HEK293 (cell line): ENCODE data around the gene ZNF224.
A peak's percentile ranks its signal among the peaks of the same experiment; 100 is the strongest.

Source experiments
- CTCF ChIA-PET: fragments of 350-600 bp; formaldehyde crosslinking; extraction: SDS; loops from one replicate; lab custom pipeline; 2021; ENCODE audit warnings: antibody characterized with exemption; lab: Yijun Ruan, JAX
- POLR2A ChIA-PET: fragments of 300-600 bp; formaldehyde crosslinking; extraction: SDS; loops from one replicate; lab custom pipeline; 2020; ENCODE audit warnings: antibody characterized with exemption, inconsistent platforms; lab: Yijun Ruan, JAX
- H3K27ac ChIP-seq: fragments of 200-500 bp; sonication (Bioruptor generic); 2 replicates; pipeline ENCODE4 v1.5.1; 2014; ENCODE audit warnings: low read depth, low read length, control low read depth, inconsistent platforms; ENCODE audit errors: extremely low read depth
- H3K36me3 ChIP-seq, 2 experiments: fragments of 200-500 bp in 1 of 2; sonication (Bioruptor generic) in 1 of 2; 1 replicate in 1 of 2; 2 replicates in 1 of 2; pipeline ENCODE4 v1.5.1; 2014 to 2017; ENCODE audit warnings: inconsistent platforms in 2 of 2, low read length in 2 of 2; ENCODE audit not compliant: control insufficient read depth in 2 of 2, insufficient read depth in 1 of 2
- H3K4me1 ChIP-seq: fragments of 200-500 bp; sonication (Bioruptor generic); 2 replicates; pipeline ENCODE4 v1.5.1; 2014; ENCODE audit warnings: mild to moderate bottlenecking, low read length, inconsistent platforms; ENCODE audit not compliant: control insufficient read depth, insufficient read depth
- H3K4me3 ChIP-seq: 2 replicates; pipeline ENCODE4 v1.5.1; 2011; ENCODE audit warnings: low read depth, mild to moderate bottlenecking, control low read depth, low read length, moderate library complexity
- H3K9me3 ChIP-seq: fragments of 200-500 bp; sonication (Bioruptor generic); 2 replicates; pipeline ENCODE4 v1.5.1; 2014; ENCODE audit warnings: low read depth, low read length, inconsistent platforms; ENCODE audit not compliant: control insufficient read depth, insufficient read depth
- IKZF3 ChIP-seq: fragments of 450-650 bp; IDR thresholded peaks from 2 replicates; pipeline ENCODE4 v1.5.0; 2018; ENCODE audit warnings: missing biosample characterization, mild to moderate bottlenecking, missing genetic modification characterization, moderate library complexity
- PRDM1 ChIP-seq: fragments of 450-650 bp; formaldehyde crosslinking; IDR thresholded peaks from 2 replicates; pipeline ENCODE4; 2016; ENCODE audit warnings: missing biosample characterization, missing genetic modification characterization
- ZBTB20 ChIP-seq: fragments of 450-650 bp; formaldehyde crosslinking; IDR thresholded peaks from 2 replicates; pipeline ENCODE4 v1.5.1; 2016; ENCODE audit warnings: missing biosample characterization, missing genetic modification characterization
- ZIC2 ChIP-seq: fragments of 450-650 bp; formaldehyde crosslinking; IDR thresholded peaks from 2 replicates; pipeline ENCODE4 v1.5.1; 2016; ENCODE audit warnings: missing biosample characterization, missing genetic modification characterization
- ZNF10 ChIP-seq: fragments of 450-650 bp; formaldehyde crosslinking; IDR thresholded peaks from 2 replicates; pipeline ENCODE4 v1.5.1; 2017; ENCODE audit warnings: missing biosample characterization, missing genetic modification characterization
- ZNF214 ChIP-seq: fragments of 450-650 bp; formaldehyde crosslinking; IDR thresholded peaks from 2 replicates; pipeline ENCODE4 v1.5.1; 2017; ENCODE audit warnings: missing biosample characterization, mild to moderate bottlenecking, missing genetic modification characterization, borderline replicate concordance
- ZNF221 ChIP-seq: fragments of 450-650 bp; formaldehyde crosslinking; IDR thresholded peaks from 2 replicates; pipeline ENCODE4 v1.5.1; 2017; ENCODE audit warnings: missing biosample characterization, missing genetic modification characterization, borderline replicate concordance
- ZNF292 ChIP-seq: fragments of 450-650 bp; formaldehyde crosslinking; IDR thresholded peaks from 2 replicates; pipeline ENCODE4 v1.5.1; 2016; ENCODE audit warnings: low read depth, missing biosample characterization, missing genetic modification characterization, borderline replicate concordance
- ZNF529 ChIP-seq: fragments of 450-650 bp; formaldehyde crosslinking; IDR thresholded peaks from 2 replicates; pipeline ENCODE4 v1.5.1; 2017; ENCODE audit warnings: missing genetic modification characterization, missing biosample characterization; ENCODE audit not compliant: insufficient replicate concordance
- ZNF660 ChIP-seq: fragments of 450-650 bp; IDR thresholded peaks from 2 replicates; pipeline ENCODE4 v1.5.1; 2018; ENCODE audit warnings: missing biosample characterization, mild to moderate bottlenecking, missing genetic modification characterization
- ZSCAN30 ChIP-seq: fragments of 450-650 bp; IDR thresholded peaks from 2 replicates; pipeline ENCODE4 v1.5.1; 2018; ENCODE audit warnings: missing biosample characterization, mild to moderate bottlenecking, missing genetic modification characterization, moderate library complexity
- TF ChIP-seq, protein P1 (sequence below): fragments of 450-650 bp; formaldehyde crosslinking; IDR thresholded peaks from 2 replicates; pipeline ENCODE4 v1.5.1; 2016; ENCODE audit warnings: missing biosample characterization, missing genetic modification characterization
- TF ChIP-seq, protein P2 (sequence below): fragments of 450-650 bp; formaldehyde crosslinking; IDR thresholded peaks from 2 replicates; pipeline ENCODE4; 2016; ENCODE audit warnings: missing biosample characterization, missing genetic modification characterization
- TF ChIP-seq, protein P3 (sequence below): fragments of 450-650 bp; formaldehyde crosslinking; IDR thresholded peaks from 2 replicates; pipeline ENCODE4 v1.5.1; 2016; ENCODE audit warnings: missing biosample characterization, missing genetic modification characterization
- TF ChIP-seq, protein P4 (sequence below): fragments of 450-650 bp; formaldehyde crosslinking; IDR thresholded peaks from 2 replicates; pipeline ENCODE4 v1.5.1; 2017; ENCODE audit warnings: missing biosample characterization, missing genetic modification characterization
- TF ChIP-seq, protein P5 (sequence below): fragments of 450-650 bp; formaldehyde crosslinking; IDR thresholded peaks from 2 replicates; pipeline ENCODE4 v1.5.1; 2016; ENCODE audit warnings: missing biosample characterization, missing genetic modification characterization
- TF ChIP-seq, protein P6 (sequence below): fragments of 450-650 bp; formaldehyde crosslinking; conservative IDR thresholded peaks from 2 replicates; pipeline ENCODE4 v1.5.1; 2016; ENCODE audit warnings: low read depth, missing biosample characterization, missing genetic modification characterization

ZNF224 gene

DNA sequence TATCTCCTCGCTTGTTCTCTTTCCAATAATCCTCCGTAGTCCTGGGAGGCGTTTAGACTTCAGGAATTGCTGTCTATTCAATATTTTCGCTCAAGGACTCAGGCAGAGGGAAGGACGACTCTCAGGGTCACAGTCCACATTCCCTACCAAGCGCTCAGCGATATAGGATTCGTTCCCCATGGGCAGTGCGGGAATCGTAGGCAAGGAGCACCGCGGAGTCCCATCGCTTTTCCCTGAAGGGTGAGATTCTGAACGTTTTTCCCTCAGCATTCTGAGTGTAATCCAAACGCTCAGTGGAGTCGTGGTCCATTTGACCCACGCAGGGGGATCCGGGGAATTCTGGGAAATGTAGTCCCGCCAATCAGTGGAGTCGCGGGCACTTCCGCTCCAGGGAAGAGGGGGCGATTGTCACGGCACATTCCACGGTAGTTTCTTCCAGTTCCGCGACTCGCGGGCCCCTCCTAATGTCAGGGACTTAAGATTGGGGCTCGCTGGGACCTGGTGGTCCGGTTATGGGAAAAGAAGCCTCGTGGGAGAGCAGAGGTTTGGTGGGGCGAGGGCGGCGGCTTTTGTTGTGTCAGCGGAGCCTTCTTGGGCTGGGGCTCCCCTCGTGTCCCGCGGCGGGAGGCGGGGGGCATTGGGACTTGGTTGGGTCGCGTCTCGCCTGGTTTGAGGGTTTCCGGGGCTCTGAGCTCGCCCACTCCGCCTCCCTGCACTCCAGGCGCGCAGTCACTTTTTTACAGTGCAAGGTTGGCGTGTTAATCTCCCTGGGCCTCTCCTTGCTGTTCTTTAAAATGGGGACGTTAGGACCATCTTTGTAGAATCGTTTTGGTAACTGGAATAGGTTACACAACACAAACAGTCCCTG lies 47.3 kb downstream of the ZNF224 start, which contains the start of gene ZNF234 (continued):
- TF ChIP-seq, protein P1, sequence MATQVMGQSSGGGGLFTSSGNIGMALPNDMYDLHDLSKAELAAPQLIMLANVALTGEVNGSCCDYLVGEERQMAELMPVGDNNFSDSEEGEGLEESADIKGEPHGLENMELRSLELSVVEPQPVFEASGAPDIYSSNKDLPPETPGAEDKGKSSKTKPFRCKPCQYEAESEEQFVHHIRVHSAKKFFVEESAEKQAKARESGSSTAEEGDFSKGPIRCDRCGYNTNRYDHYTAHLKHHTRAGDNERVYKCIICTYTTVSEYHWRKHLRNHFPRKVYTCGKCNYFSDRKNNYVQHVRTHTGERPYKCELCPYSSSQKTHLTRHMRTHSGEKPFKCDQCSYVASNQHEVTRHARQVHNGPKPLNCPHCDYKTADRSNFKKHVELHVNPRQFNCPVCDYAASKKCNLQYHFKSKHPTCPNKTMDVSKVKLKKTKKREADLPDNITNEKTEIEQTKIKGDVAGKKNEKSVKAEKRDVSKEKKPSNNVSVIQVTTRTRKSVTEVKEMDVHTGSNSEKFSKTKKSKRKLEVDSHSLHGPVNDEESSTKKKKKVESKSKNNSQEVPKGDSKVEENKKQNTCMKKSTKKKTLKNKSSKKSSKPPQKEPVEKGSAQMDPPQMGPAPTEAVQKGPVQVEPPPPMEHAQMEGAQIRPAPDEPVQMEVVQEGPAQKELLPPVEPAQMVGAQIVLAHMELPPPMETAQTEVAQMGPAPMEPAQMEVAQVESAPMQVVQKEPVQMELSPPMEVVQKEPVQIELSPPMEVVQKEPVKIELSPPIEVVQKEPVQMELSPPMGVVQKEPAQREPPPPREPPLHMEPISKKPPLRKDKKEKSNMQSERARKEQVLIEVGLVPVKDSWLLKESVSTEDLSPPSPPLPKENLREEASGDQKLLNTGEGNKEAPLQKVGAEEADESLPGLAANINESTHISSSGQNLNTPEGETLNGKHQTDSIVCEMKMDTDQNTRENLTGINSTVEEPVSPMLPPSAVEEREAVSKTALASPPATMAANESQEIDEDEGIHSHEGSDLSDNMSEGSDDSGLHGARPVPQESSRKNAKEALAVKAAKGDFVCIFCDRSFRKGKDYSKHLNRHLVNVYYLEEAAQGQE (tag by site-specific recombination), result no peak; the same call in 1 of the 2 replicates
- TF ChIP-seq ZNF221 (tag by site-specific recombination) (no peak), ZSCAN30 (peak; percentile 92), PRDM1 (tag by site-specific recombination) (no peak), ZNF292 (tag by site-specific recombination) (no peak)
- TF ChIP-seq, protein P2, sequence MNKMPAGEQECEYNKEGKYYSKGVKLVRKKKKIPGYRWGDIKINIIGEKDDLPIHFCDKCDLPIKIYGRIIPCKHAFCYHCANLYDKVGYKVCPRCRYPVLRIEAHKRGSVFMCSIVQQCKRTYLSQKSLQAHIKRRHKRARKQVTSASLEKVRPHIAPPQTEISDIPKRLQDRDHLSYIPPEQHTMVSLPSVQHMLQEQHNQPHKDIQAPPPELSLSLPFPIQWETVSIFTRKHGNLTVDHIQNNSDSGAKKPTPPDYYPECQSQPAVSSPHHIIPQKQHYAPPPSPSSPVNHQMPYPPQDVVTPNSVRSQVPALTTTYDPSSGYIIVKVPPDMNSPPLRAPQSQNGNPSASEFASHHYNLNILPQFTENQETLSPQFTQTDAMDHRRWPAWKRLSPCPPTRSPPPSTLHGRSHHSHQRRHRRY (tag by site-specific recombination), result 0 out of 2 replicates have a peak, but pooled peaks have one; percentile 75
- TF ChIP-seq, protein P3, sequence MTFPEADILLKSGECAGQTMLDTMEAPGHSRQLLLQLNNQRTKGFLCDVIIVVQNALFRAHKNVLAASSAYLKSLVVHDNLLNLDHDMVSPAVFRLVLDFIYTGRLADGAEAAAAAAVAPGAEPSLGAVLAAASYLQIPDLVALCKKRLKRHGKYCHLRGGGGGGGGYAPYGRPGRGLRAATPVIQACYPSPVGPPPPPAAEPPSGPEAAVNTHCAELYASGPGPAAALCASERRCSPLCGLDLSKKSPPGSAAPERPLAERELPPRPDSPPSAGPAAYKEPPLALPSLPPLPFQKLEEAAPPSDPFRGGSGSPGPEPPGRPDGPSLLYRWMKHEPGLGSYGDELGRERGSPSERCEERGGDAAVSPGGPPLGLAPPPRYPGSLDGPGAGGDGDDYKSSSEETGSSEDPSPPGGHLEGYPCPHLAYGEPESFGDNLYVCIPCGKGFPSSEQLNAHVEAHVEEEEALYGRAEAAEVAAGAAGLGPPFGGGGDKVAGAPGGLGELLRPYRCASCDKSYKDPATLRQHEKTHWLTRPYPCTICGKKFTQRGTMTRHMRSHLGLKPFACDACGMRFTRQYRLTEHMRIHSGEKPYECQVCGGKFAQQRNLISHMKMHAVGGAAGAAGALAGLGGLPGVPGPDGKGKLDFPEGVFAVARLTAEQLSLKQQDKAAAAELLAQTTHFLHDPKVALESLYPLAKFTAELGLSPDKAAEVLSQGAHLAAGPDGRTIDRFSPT (tag by site-specific recombination), result no peak
- TF ChIP-seq, protein P4, sequence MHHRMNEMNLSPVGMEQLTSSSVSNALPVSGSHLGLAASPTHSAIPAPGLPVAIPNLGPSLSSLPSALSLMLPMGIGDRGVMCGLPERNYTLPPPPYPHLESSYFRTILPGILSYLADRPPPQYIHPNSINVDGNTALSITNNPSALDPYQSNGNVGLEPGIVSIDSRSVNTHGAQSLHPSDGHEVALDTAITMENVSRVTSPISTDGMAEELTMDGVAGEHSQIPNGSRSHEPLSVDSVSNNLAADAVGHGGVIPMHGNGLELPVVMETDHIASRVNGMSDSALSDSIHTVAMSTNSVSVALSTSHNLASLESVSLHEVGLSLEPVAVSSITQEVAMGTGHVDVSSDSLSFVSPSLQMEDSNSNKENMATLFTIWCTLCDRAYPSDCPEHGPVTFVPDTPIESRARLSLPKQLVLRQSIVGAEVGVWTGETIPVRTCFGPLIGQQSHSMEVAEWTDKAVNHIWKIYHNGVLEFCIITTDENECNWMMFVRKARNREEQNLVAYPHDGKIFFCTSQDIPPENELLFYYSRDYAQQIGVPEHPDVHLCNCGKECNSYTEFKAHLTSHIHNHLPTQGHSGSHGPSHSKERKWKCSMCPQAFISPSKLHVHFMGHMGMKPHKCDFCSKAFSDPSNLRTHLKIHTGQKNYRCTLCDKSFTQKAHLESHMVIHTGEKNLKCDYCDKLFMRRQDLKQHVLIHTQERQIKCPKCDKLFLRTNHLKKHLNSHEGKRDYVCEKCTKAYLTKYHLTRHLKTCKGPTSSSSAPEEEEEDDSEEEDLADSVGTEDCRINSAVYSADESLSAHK, result peak; percentile 67

DNA sequence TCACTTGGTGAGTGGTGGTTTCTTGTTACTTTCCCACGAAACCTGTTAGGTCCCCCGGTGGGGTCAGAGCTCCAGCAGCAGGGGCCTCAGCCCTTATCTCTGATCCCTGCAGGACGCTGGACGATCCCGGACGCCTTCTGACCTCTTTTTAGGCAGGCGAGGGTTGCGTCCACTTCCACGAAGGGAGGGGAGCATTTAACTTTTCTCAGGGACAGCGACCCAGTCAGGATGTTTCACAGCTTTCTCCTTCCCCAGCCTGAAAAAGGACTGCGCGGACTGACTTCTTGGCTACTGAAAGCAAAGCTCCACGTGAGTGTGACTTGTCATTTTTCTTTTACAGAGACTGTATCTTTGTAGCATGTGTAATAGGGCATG lies 47.9 kb downstream of the ZNF224 start:
- ChIA-PET POLR2A (interaction anchor here (0.9 to 2.2 kb wide), 3 partner anchors 22 to 474 kb away, joined by 3 to 14 read pairs (median 3); partner anchors contain the start of genes ZNF226 and ZNF45), CTCF (interaction anchor here (0.5 to 0.7 kb wide), 2 partner anchors 11 to 474 kb away, joined by 3 read pairs; no protein-coding TSS in a partner anchor)
- Histone ChIP-seq H3K4me1 (peaks cover 19% of the 10 kb centered on the region), H3K4me3 (peak overlapping the region; percentile 56), H3K27ac (peak overlapping the region; percentile 71; the same call in 1 of the 2 replicates), H3K9me3 (no peaks in the 10 kb centered on the region), H3K36me3 (peaks cover 25 to 47% of the 10 kb centered on the region in 2 experiments)
- TF ChIP-seq IKZF3 (tag by site-specific recombination) (peak; percentile 66; the same call in 1 of the 2 replicates), ZBTB20 (no peak), ZNF214 (tag by site-specific recombination) (0 out of 2 replicates have a peak, but pooled peaks have one; percentile 44), PRDM1 (tag by site-specific recombination) (peak; percentile 81), ZIC2 (tag by site-specific recombination) (peak; percentile 66), ZNF529 (tag by site-specific recombination) (no peak), ZNF660 (tag by site-specific recombination) (0 out of 2 replicates have a peak, but pooled peaks have one; percentile 12), ZNF10 (tag by site-specific recombination) (0 out of 2 replicates have a peak, but pooled peaks have one; percentile 7)
- TF ChIP-seq, protein P5, sequence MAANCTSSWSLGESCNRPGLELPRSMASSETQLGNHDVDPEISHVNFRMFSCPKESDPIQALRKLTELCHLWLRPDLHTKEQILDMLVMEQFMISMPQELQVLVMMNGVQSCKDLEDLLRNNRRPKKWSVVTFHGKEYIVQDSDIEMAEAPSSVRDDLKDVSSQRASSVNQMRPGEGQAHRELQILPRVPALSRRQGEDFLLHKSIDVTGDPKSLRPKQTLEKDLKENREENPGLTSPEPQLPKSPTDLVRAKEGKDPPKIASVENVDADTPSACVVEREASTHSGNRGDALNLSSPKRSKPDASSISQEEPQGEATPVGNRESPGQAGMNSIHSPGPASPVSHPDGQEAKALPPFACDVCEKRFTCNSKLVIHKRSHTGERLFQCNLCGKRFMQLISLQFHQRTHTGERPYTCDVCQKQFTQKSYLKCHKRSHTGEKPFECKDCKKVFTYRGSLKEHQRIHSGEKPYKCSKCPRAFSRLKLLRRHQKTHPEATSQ (tag by site-specific recombination), result 0 out of 2 replicates have a peak, but pooled peaks have one; percentile 1
- TF ChIP-seq, protein P6, sequence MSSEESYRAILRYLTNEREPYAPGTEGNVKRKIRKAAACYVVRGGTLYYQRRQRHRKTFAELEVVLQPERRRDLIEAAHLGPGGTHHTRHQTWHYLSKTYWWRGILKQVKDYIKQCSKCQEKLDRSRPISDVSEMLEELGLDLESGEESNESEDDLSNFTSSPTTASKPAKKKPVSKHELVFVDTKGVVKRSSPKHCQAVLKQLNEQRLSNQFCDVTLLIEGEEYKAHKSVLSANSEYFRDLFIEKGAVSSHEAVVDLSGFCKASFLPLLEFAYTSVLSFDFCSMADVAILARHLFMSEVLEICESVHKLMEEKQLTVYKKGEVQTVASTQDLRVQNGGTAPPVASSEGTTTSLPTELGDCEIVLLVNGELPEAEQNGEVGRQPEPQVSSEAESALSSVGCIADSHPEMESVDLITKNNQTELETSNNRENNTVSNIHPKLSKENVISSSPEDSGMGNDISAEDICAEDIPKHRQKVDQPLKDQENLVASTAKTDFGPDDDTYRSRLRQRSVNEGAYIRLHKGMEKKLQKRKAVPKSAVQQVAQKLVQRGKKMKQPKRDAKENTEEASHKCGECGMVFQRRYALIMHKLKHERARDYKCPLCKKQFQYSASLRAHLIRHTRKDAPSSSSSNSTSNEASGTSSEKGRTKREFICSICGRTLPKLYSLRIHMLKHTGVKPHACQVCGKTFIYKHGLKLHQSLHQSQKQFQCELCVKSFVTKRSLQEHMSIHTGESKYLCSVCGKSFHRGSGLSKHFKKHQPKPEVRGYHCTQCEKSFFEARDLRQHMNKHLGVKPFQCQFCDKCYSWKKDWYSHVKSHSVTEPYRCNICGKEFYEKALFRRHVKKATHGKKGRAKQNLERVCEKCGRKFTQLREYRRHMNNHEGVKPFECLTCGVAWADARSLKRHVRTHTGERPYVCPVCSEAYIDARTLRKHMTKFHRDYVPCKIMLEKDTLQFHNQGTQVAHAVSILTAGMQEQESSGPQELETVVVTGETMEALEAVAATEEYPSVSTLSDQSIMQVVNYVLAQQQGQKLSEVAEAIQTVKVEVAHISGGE (tag by site-specific recombination), result peak; percentile 85
